ENCODE data around the gene RIPK1. TPM values are rescaled to one million over a fixed set of nuclear protein-coding genes. Genes with fewer than 3 reads are reported as not detected.
"Not testable (repeated sequence)": the region's sequence is repeated elsewhere in the genome, so short reads cannot be mapped to it uniquely, and the experiment has no call there.

The RIPK1 gene
- total RNA-seq, 1 donor from 2014 or later: 26.3 TPM

- TF ChIP-seq CTCF (IDR thresholded peaks at IDR 0.05): no peak
- intact Hi-C loops (cut with DNase I): no loop called here
- H3K27ac ChIP-seq: no peak overlapping the region
Observed at GRCh38 chr6:3041147-3041546, 27.1 kb upstream of the RIPK1 start.

GRCh38 chr6:3041606-3042005, 26.7 kb upstream of the RIPK1 start:
- TF ChIP-seq CTCF (IDR thresholded peaks at IDR 0.05): no peak
- H3K36me3 ChIP-seq: no peaks in the 10 kb centered on the region
- DNase-seq (no peak), ATAC-seq (no peak)
- H3K9me3 ChIP-seq: no peaks in the 10 kb centered on the region
- H3K4me3 ChIP-seq: no peak overlapping the region
- H3K4me1 ChIP-seq: peaks cover 9% of the 10 kb centered on the region
- intact Hi-C loops (cut with DNase I): no loop called here
- H3K27ac ChIP-seq: no peak overlapping the region
- no peaks in the 10 kb centered on the region for H3K27me3 ChIP-seq (ENCODE audit: low read depth)

More at GRCh38 chr6:3041147-3041546, 27.1 kb upstream of the RIPK1 start:
- Histone ChIP-seq H3K27me3 (ENCODE audit: low read depth) (no peaks in the 10 kb centered on the region), H3K9me3 (no peaks in the 10 kb centered on the region), H3K4me3 (no peak overlapping the region), H3K4me1 (peaks cover 9% of the 10 kb centered on the region), H3K36me3 (no peaks in the 10 kb centered on the region)
- no peak for ATAC-seq
- no peak for DNase-seq

- Histone ChIP-seq H3K27ac (no peak overlapping the region), H3K4me1 (no peaks in the 10 kb centered on the region), H3K9me3 (no peaks in the 10 kb centered on the region), H3K27me3 (ENCODE audit: low read depth) (no peaks in the 10 kb centered on the region), H3K36me3 (no peaks in the 10 kb centered on the region), H3K4me3 (no peak overlapping the region)
- intact Hi-C loops (cut with DNase I): no loop called here
- no peak for TF ChIP-seq CTCF (IDR thresholded peaks at IDR 0.05)
- ATAC-seq (no peak), DNase-seq (no peak)
Observed at GRCh38 chr6:3045369-3045768, 22.9 kb upstream of the RIPK1 start.

- Histone ChIP-seq H3K27ac (no peak overlapping the region), H3K4me3 (no peak overlapping the region), H3K4me1 (no peaks in the 10 kb centered on the region), H3K36me3 (no peaks in the 10 kb centered on the region), H3K9me3 (no peaks in the 10 kb centered on the region), H3K27me3 (ENCODE audit: low read depth) (no peaks in the 10 kb centered on the region)
- no peak for TF ChIP-seq CTCF (IDR thresholded peaks at IDR 0.05)
- intact Hi-C loops (cut with DNase I): no loop called here
- ATAC-seq (no peak), DNase-seq (no peak)
Observed at GRCh38 chr6:3045777-3046176, 22.5 kb upstream of the RIPK1 start.

GRCh38 chr6:3046295-3046694, 22.0 kb upstream of the RIPK1 start:
- intact Hi-C loops (cut with DNase I): no loop called here
- Histone ChIP-seq H3K4me3 (no peak overlapping the region), H3K36me3 (no peaks in the 10 kb centered on the region), H3K4me1 (no peaks in the 10 kb centered on the region), H3K27ac (no peak overlapping the region), H3K27me3 (ENCODE audit: low read depth) (no peaks in the 10 kb centered on the region), H3K9me3 (no peaks in the 10 kb centered on the region)
- ATAC-seq (no peak), DNase-seq (no peak)
- no peak for TF ChIP-seq CTCF (IDR thresholded peaks at IDR 0.05)

- H3K36me3 ChIP-seq; intact Hi-C loops (cut with DNase I); H3K4me3 ChIP-seq; H3K4me1 ChIP-seq; DNase-seq; H3K9me3 ChIP-seq; H3K27ac ChIP-seq; ATAC-seq; H3K27me3 ChIP-seq (ENCODE audit: low read depth): not testable (repeated sequence)
Observed at GRCh38 chr6:3048009-3048408, 20.3 kb upstream of the RIPK1 start.
